H1 (cell line): ENCODE measurements around the gene NCR2. TPM values are rescaled to one million over a fixed set of nuclear protein-coding genes. Genes with fewer than 3 reads are reported as not detected.

ENCODE experiments used
- CTCF ChIA-PET: fragments of 300-600 bp; sonication (Branson Sonifier 250); formaldehyde crosslinking; loops from one replicate; lab custom pipeline; 2021; ENCODE audit not compliant: partially characterized antibody; lab: Charles Lee
- POLR2A ChIA-PET: fragments of 300-600 bp; sonication (Branson Sonifier 250); formaldehyde crosslinking; loops from one replicate; lab custom pipeline; 2021; ENCODE audit warnings: inconsistent platforms; ENCODE audit not compliant: partially characterized antibody; lab: Charles Lee
- DNase-seq, 2 experiments: peaks; one replicate each; pipeline versions ENCODE4 v3.0.0 to v3.0.0-alpha.2; 2010 to 2022; ENCODE audit warnings: low spot score in 2 of 2, low read depth in 1 of 2, mixed read lengths in 1 of 2
- FAIRE-seq: peaks from 2 replicates; lab custom pipeline; 2011; peaks lifted over from hg19 to GRCh38; lab: Jason Lieb, UNC
- H2AFZ ChIP-seq: 2 replicates; pipeline ENCODE4 v1.8.1; 2012; ENCODE audit warnings: low read length, inconsistent platforms
- H2AK5ac ChIP-seq: 2 replicates; pipeline ENCODE4 v1.6.1; 2013; ENCODE audit warnings: low read depth, low read length
- H2BK120ac ChIP-seq: replicated peaks from 2 replicates; pipeline ENCODE3; 2013; ENCODE audit warnings: low read depth, low read length, inconsistent platforms
- H2BK12ac ChIP-seq: 2 replicates; pipeline ENCODE4 v1.6.1; 2013; ENCODE audit warnings: low read depth, low read length
- H2BK15ac ChIP-seq: 2 replicates; pipeline ENCODE4 v1.6.1; 2013; ENCODE audit warnings: low read length
- H2BK20ac ChIP-seq: 2 replicates; pipeline ENCODE4 v1.6.1; 2013; ENCODE audit warnings: low read length
- H2BK5ac ChIP-seq: 2 replicates; pipeline ENCODE4 v1.6.1; 2013; ENCODE audit warnings: low read depth, low read length
- H3K14ac ChIP-seq: 2 replicates; pipeline ENCODE4 v1.6.1; 2013; ENCODE audit warnings: inconsistent platforms; ENCODE audit not compliant: insufficient read length
- H3K18ac ChIP-seq: 2 replicates; pipeline ENCODE4 v1.6.1; 2013; ENCODE audit warnings: low read length; ENCODE audit errors: extremely low read depth
- H3K23ac ChIP-seq: 2 replicates; pipeline ENCODE4 v1.6.1; 2013; ENCODE audit warnings: inconsistent platforms; ENCODE audit not compliant: insufficient read length
- H3K23me2 ChIP-seq: 2 replicates; pipeline ENCODE4 v1.6.1; 2013; ENCODE audit warnings: low read depth, low read length
- H3K27ac ChIP-seq: 2 replicates; pipeline ENCODE4 v1.6.1; 2011; ENCODE audit warnings: low read depth, low read length, inconsistent platforms
- H3K27me3 ChIP-seq, 4 experiments: replicated peaks in 1 of 4; 1 replicate in 1 of 4; 2 replicates in 3 of 4; pipeline versions ENCODE4 v1.6.1 to v1.8.1; 2011 to 2013; ENCODE audit warnings: low read length in 3 of 4, mild to moderate bottlenecking in 3 of 4, inconsistent platforms in 2 of 4, mixed read lengths in 2 of 4, moderate library complexity in 1 of 4; ENCODE audit not compliant: control insufficient read depth in 3 of 4, insufficient read depth in 3 of 4; ENCODE audit errors: extremely low read depth in 1 of 4
- H3K36me3 ChIP-seq, 4 experiments: 2 replicates each; pipeline versions ENCODE4 v1.6.1 to v1.8.1; 2011 to 2013; ENCODE audit warnings: mild to moderate bottlenecking in 4 of 4, low read length in 3 of 4, moderate library complexity in 2 of 4, control low read depth in 1 of 4, inconsistent platforms in 1 of 4; ENCODE audit not compliant: insufficient read depth in 4 of 4, control insufficient read depth in 2 of 4
- H3K4ac ChIP-seq: replicated peaks from 2 replicates; pipeline ENCODE3; 2013; ENCODE audit warnings: low read length, low read depth, mixed read lengths, inconsistent platforms; ENCODE audit not compliant: insufficient read length
- H3K4me1 ChIP-seq, 4 experiments: replicated peaks in 1 of 4; 1 replicate in 1 of 4; 2 replicates in 3 of 4; pipeline versions ENCODE4 v1.6.1 to v1.8.1; 2011 to 2013; ENCODE audit warnings: low read length in 3 of 4, inconsistent platforms in 2 of 4, mixed read lengths in 1 of 4; ENCODE audit not compliant: insufficient read depth in 4 of 4, control insufficient read depth in 3 of 4
- H3K4me2 ChIP-seq, 2 experiments: 2 replicates each; pipeline versions ENCODE4 v1.6.1 to v1.8.1; 2011 to 2013; ENCODE audit warnings: low read depth in 2 of 2, low read length in 2 of 2, control low read depth in 1 of 2, inconsistent platforms in 1 of 2, mild to moderate bottlenecking in 1 of 2; ENCODE audit not compliant: insufficient read depth in 1 of 2
- H3K4me3 ChIP-seq, 4 experiments: fragments of 200-600, 300-600 bp in 1 of 4; sonication (generic), shearing (Covaris generic), sonication (Bioruptor Twin) in 1 of 4; 2 replicates each; pipeline versions ENCODE4 v1.5.1 to v1.8.1; 2011 to 2016; ENCODE audit warnings: low read length in 4 of 4, low read depth in 3 of 4, control low read depth in 2 of 4, inconsistent platforms in 2 of 4, mild to moderate bottlenecking in 2 of 4, mixed read lengths in 1 of 4, moderate library complexity in 1 of 4; ENCODE audit not compliant: insufficient read depth in 2 of 4; ENCODE audit errors: extremely low read depth in 1 of 4
- H3K56ac ChIP-seq: replicated peaks from 2 replicates; pipeline ENCODE3; 2013; ENCODE audit warnings: low read depth, mild to moderate bottlenecking, mixed read lengths, low read length, inconsistent platforms; ENCODE audit not compliant: insufficient read length
- H3K79me1 ChIP-seq: 2 replicates; pipeline ENCODE4 v1.6.1; 2013; ENCODE audit warnings: low read depth, low read length, control low read depth
- H3K79me2 ChIP-seq, 2 experiments: 2 replicates each; pipeline versions ENCODE4 v1.6.1 to v1.8.1; 2012 to 2013; ENCODE audit warnings: low read length in 2 of 2, mild to moderate bottlenecking in 2 of 2, inconsistent platforms in 1 of 2; ENCODE audit not compliant: insufficient read depth in 2 of 2, control insufficient read depth in 1 of 2
- H3K9ac ChIP-seq, 4 experiments: replicated peaks in 1 of 4; 1 replicate in 1 of 4; 2 replicates in 3 of 4; pipeline versions ENCODE4 v1.6.1 to v1.8.1; 2011 to 2013; ENCODE audit warnings: low read depth in 3 of 4, low read length in 3 of 4, control low read depth in 2 of 4, mild to moderate bottlenecking in 2 of 4, moderate library complexity in 2 of 4, inconsistent platforms in 1 of 4; ENCODE audit errors: extremely low read depth in 1 of 4
- H3K9me3 ChIP-seq, 2 experiments: 2 replicates each; pipeline versions ENCODE4 v1.6.1 to v1.8.1; 2012 to 2013; ENCODE audit warnings: mild to moderate bottlenecking in 2 of 2, moderate library complexity in 2 of 2, control low read depth in 1 of 2, inconsistent platforms in 1 of 2, low read depth in 1 of 2, low read length in 1 of 2, mixed read lengths in 1 of 2; ENCODE audit not compliant: insufficient read depth in 2 of 2
- H4K20me1 ChIP-seq, 2 experiments: replicated peaks in 1 of 2; 2 replicates each; pipeline versions ENCODE3 to v1.8.1; 2011 to 2013; ENCODE audit warnings: inconsistent platforms in 2 of 2, low read length in 2 of 2, mild to moderate bottlenecking in 1 of 2; ENCODE audit not compliant: insufficient read depth in 2 of 2, control insufficient read depth in 1 of 2
- H4K5ac ChIP-seq: 2 replicates; pipeline ENCODE4 v1.6.1; 2013; ENCODE audit warnings: low read length, low read depth, mixed read lengths, inconsistent platforms; ENCODE audit not compliant: insufficient read length
- H4K8ac ChIP-seq: 2 replicates; pipeline ENCODE4 v1.8.0; 2013; ENCODE audit warnings: mild to moderate bottlenecking, moderate library complexity, low read length, inconsistent platforms; ENCODE audit not compliant: insufficient read depth; ENCODE audit errors: extremely low read depth
- H4K91ac ChIP-seq: replicated peaks from 2 replicates; pipeline ENCODE3; 2013; ENCODE audit warnings: low read length, mixed read lengths, inconsistent platforms; ENCODE audit not compliant: insufficient read length
- ATF3 ChIP-seq: IDR thresholded peaks from 2 replicates; pipeline ENCODE4 v1.6.1; 2011; ENCODE audit warnings: low read depth, mild to moderate bottlenecking, low read length; ENCODE audit not compliant: insufficient read depth
- KDM4A ChIP-seq: IDR thresholded peaks from one replicate; pipeline ENCODE4 v1.7.1; 2012; ENCODE audit warnings: low read depth, mild to moderate bottlenecking, moderate library complexity, low read length, inconsistent platforms; ENCODE audit not compliant: severe bottlenecking
- MAFK ChIP-seq: IDR thresholded peaks from 2 replicates; pipeline ENCODE4 v1.6.1; 2012; ENCODE audit warnings: low read depth, mild to moderate bottlenecking, improper control_type of control experiment, low read length
- NRF1 ChIP-seq: IDR thresholded peaks from 2 replicates; pipeline ENCODE4 v1.6.1; 2011; ENCODE audit warnings: mild to moderate bottlenecking, low read depth, low read length, improper control_type of control experiment
- RNF2 ChIP-seq: fragments of 200-900, 300-1000 bp; sonication (generic); IDR thresholded peaks from 2 replicates; pipeline ENCODE4 v1.7.1; 2016; ENCODE audit warnings: borderline replicate concordance, low read depth, mild to moderate bottlenecking, antibody characterized with exemption, low read length; ENCODE audit not compliant: poor library complexity, severe bottlenecking; ENCODE audit errors: missing control alignments
- SAP30 ChIP-seq: fragments of 300-600 bp; sonication (generic); IDR thresholded peaks from 2 replicates; pipeline ENCODE4 v1.7.1; 2012; ENCODE audit warnings: low read length, moderate library complexity, mild to moderate bottlenecking, inconsistent platforms; ENCODE audit not compliant: insufficient read depth, insufficient replicate concordance
- WGBS, 2 experiments: shearing (Covaris generic) in 1 of 2; methylation state at CpG; one replicate each; pipeline versions ENCODE4 v1.1.6 to v1.1.7; 2013 to 2015; ENCODE audit warnings: low lambda C conversion rate in 2 of 2, mixed read lengths in 2 of 2, inconsistent platforms in 1 of 2, low coverage in 1 of 2, missing lambda C conversion rate in 1 of 2; ENCODE audit not compliant: insufficient replicate concordance in 2 of 2, insufficient coverage in 1 of 2, insufficient read length in 1 of 2; ENCODE audit errors: extremely low coverage in 1 of 2, missing lambda C conversion rate in 1 of 2; 5-methylcytosine and 5-hydroxymethylcytosine counted together
- polyA plus RNA-seq, 7 experiments: library from polyadenylated mRNA; depleted of rRNA in 3 of 7; stranded (reverse) in 5 of 7; unstranded in 2 of 7; fragments of >200 nt in 5 of 7; fragments of 200-250 nt in 2 of 7; gene quantifications; 1 replicate in 5 of 7; 2 replicates in 1 of 7; 4 replicates in 1 of 7; pipeline versions ENCODE4 v1.2.1 to v1.2.3, GENCODE V29; 2011 to 2013; ENCODE audit warnings: missing spikeins in 2 of 7, mixed read lengths in 2 of 7
- total RNA-seq: library from RNA; stranded (reverse); fragmentation: NEBNext Ultra II Directional; extraction: Animal tissue kit (Norgen Biotek cat#: 25700); gene quantifications from 2 replicates; pipeline ENCODE4 v1.2.1, GENCODE V29; 2021

NCR2 gene
- total and polyA plus RNA-seq, 2 of the 8 experiments (the other 6 are each of a cell fraction or from before 2014, with no cell fraction given) = not detected

- no peak overlapping the region for H2AFZ ChIP-seq
- H4K20me1 ChIP-seq = no peaks in the 10 kb centered on the region
- H3K56ac ChIP-seq = no peak overlapping the region
- no peak overlapping the region for H2BK120ac ChIP-seq
- H2AK5ac ChIP-seq = no peak overlapping the region
- no peak overlapping the region for H2BK20ac ChIP-seq
- H3K27ac ChIP-seq = no peak overlapping the region
- H3K23me2 ChIP-seq = no peaks in the 10 kb centered on the region
- no peak overlapping the region for H2BK5ac ChIP-seq
- CTCF ChIA-PET = no interaction called here
- H3K27me3 ChIP-seq = peaks cover under 1 to 37% (median 20%) of the 10 kb centered on the region in 4 experiments
- H2BK12ac ChIP-seq = no peak overlapping the region
- H3K18ac ChIP-seq = no peak overlapping the region
- H3K14ac ChIP-seq = no peak overlapping the region
- H3K79me1 ChIP-seq = no peaks in the 10 kb centered on the region
- no peak overlapping the region for H4K91ac ChIP-seq
- 77% methylated on average over 2 of the region's 2 CpGs; no CpG with 5 or more reads in 1 of the 2 experiments for WGBS, 2 experiments
- H3K4me1 ChIP-seq = no peaks in the 10 kb centered on the region
- H3K4ac ChIP-seq = no peak overlapping the region
- DNase-seq (no peak), FAIRE-seq (no peak)
- no peak overlapping the region for H2BK15ac ChIP-seq
- no peaks in the 10 kb centered on the region for H3K9me3 ChIP-seq
- no peaks in the 10 kb centered on the region for H3K36me3 ChIP-seq
- no peak overlapping the region for H4K8ac ChIP-seq
- TF ChIP-seq KDM4A (no peak), ATF3 (no peak), MAFK (no peak), NRF1 (no peak), SAP30 (no peak), RNF2 (no peak)
- TF ChIP-seq, all 59 proteins: peak for 0
- H3K23ac ChIP-seq = no peak overlapping the region
- POLR2A ChIA-PET = no interaction called here
- no peaks in the 10 kb centered on the region for H3K79me2 ChIP-seq
- no peak overlapping the region for H3K4me3 ChIP-seq
- no peak overlapping the region for H3K4me2 ChIP-seq
- H3K9ac ChIP-seq = no peak overlapping the region
- no peak overlapping the region for H4K5ac ChIP-seq
Observed at GRCh38 chr6:41386594-41386993, 51.2 kb downstream of the NCR2 start.
